ENCODE results near the gene GUK1.

GUK1 gene

GRCh38 chr1:228176024-228176395 is 35.9 kb downstream of the GUK1 start:
- Histone ChIP-seq H3K27ac (no peak overlapping the region), H3K4me3 (ENCODE audit: low read depth in 1 of 2, low read length in 1 of 2) (no peak overlapping the region), H3K4me1 (ENCODE audit: control insufficient read depth in 1 of 2, insufficient read depth in 1 of 2, low read depth in 1 of 2, low read length in 1 of 2) (no peaks in the 10 kb centered on the region), H3K36me3 (peaks cover 3% of the 10 kb centered on the region), H3K27me3 (no peaks in the 10 kb centered on the region), H3K9me3 (no peaks in the 10 kb centered on the region)
- no peak for TF ChIP-seq CTCF (IDR thresholded peaks at IDR 0.05)

- Histone ChIP-seq H3K36me3 (peaks cover 3% of the 10 kb centered on the region), H3K4me1 (ENCODE audit: control insufficient read depth in 1 of 2, insufficient read depth in 1 of 2, low read depth in 1 of 2, low read length in 1 of 2) (no peaks in the 10 kb centered on the region), H3K9me3 (no peaks in the 10 kb centered on the region), H3K27me3 (no peaks in the 10 kb centered on the region), H3K27ac (no peak overlapping the region), H3K4me3 (ENCODE audit: low read depth in 1 of 2, low read length in 1 of 2) (no peak overlapping the region)
- TF ChIP-seq CTCF (IDR thresholded peaks at IDR 0.05) = no peak
Observed at GRCh38 chr1:228176461-228177182, 36.5 kb downstream of the GUK1 start.

DNA sequence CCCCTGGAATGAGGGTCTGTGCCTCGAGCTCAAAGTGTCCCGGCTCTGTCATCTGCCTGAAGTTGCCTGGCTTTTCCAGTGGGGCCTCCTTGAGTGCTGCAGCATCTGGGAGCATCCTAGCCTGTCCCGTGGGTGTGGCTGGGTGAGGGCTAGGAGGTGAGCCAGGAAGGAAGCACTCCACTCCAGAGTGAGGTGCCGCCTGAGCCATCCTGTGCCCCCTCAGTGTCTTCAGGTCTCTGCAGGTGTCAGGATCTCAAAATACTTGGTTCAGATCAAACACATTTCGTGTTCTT is 37.0 kb downstream of the GUK1 start:
- Histone ChIP-seq H3K27me3 (no peaks in the 10 kb centered on the region), H3K27ac (no peak overlapping the region), H3K4me3 (ENCODE audit: low read depth in 1 of 2, low read length in 1 of 2) (no peak overlapping the region), H3K9me3 (no peaks in the 10 kb centered on the region), H3K36me3 (peaks cover 3% of the 10 kb centered on the region), H3K4me1 (ENCODE audit: control insufficient read depth in 1 of 2, insufficient read depth in 1 of 2, low read depth in 1 of 2, low read length in 1 of 2) (no peaks in the 10 kb centered on the region)
- TF ChIP-seq CTCF (IDR thresholded peaks at IDR 0.05) = no peak

GRCh38 chr1:228177721-228178710 is 37.9 kb downstream of the GUK1 start:
- peaks cover 3% of the 10 kb centered on the region for H3K36me3 ChIP-seq
- H3K4me3 ChIP-seq (ENCODE audit: low read depth in 1 of 2, low read length in 1 of 2) = no peak overlapping the region
- no peaks in the 10 kb centered on the region for H3K4me1 ChIP-seq (ENCODE audit: control insufficient read depth in 1 of 2, insufficient read depth in 1 of 2, low read depth in 1 of 2, low read length in 1 of 2)
- TF ChIP-seq CTCF (IDR thresholded peaks at IDR 0.05) = no peak
- H3K9me3 ChIP-seq = no peaks in the 10 kb centered on the region
- no peaks in the 10 kb centered on the region for H3K27me3 ChIP-seq
- H3K27ac ChIP-seq = no peak overlapping the region

DNA sequence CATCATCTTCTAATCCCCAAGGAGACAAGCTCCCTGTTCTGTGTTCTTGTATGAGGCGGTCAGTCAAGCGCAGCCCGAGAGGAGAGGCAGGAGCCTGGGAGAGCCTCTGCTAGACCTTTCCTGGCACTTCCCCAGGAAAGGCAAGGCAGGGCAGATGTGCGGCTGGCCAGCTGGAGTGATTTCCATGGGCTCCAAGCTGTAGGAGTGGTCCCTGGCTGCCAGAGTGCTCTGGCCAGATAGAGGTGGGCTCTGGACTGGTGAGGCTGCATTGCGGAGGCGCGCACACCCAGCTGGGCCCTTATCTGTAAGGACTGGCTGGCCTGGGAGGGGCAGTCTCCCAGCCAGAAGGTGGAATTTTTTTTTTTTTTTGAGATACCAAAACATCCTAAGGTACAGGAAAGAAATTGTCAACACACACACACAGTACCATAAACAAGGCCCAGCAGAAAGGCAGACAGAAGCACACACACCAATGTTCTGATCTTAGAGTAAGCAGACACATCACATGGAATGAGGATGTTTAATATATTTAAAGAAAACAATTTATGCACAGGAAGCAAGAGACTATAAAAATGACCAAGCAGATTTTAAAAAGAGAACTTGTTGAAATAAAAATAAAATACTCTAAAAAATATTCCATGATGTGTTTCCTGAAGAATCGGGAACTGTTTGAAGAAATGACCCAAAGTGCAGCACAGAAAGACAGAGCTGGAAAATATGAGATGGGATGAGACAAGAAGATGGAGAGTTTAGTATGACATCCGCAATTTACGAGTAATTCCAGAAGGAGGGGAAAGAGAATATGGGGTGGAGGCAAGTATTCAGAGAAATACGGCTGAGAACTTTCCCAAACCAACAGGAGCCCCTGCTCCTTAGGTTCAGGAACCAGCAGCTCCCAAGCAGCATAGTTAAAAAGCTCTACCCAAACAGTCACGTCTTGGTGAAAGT is 38.9 kb downstream of the GUK1 start:
- Histone ChIP-seq H3K27me3 (no peaks in the 10 kb centered on the region), H3K9me3 (no peaks in the 10 kb centered on the region), H3K27ac (no peak overlapping the region), H3K36me3 (peaks cover 3% of the 10 kb centered on the region), H3K4me3 (ENCODE audit: low read depth in 1 of 2, low read length in 1 of 2) (no peak overlapping the region), H3K4me1 (ENCODE audit: control insufficient read depth in 1 of 2, insufficient read depth in 1 of 2, low read depth in 1 of 2, low read length in 1 of 2) (no peaks in the 10 kb centered on the region)
- TF ChIP-seq CTCF (IDR thresholded peaks at IDR 0.05) = no peak
